GM18861 (cell line): ENCODE measurements around the gene PTPRG.
"Not testable (repeated sequence)": the region's sequence is repeated elsewhere in the genome, so short reads cannot be mapped to it uniquely, and the experiment has no call there.

Source experiments
- ATAC-seq: cut with Tn5 transposase; IDR thresholded peaks from one replicate; pipeline ENCODE4 v1.9.1; 2021; ENCODE audit not compliant: unreplicated experiment

PTPRG gene

DNA sequence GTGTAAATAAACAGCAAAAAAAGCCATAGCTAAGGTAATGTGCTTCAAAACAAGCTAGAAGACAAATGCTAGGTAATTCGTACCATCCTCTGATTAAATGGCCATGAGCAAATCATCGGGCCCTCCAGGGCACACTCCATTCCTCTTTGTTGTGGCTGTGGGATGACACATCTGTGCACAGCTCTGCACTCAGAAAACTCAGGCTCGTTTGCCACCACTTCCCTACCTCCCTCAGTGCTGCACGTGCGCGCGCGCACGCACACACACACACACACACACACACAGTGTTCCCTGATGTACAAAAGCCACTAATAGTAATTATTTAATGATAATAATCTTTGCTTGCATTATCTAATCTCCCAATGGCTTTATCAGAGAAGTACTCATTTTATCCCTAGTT lies 475.4 kb downstream of the PTPRG start:
- no peak for ATAC-seq

- not testable (repeated sequence) for ATAC-seq
Measured at GRCh38 chr3:62038798-62039197, 477.4 kb downstream of the PTPRG start.

DNA sequence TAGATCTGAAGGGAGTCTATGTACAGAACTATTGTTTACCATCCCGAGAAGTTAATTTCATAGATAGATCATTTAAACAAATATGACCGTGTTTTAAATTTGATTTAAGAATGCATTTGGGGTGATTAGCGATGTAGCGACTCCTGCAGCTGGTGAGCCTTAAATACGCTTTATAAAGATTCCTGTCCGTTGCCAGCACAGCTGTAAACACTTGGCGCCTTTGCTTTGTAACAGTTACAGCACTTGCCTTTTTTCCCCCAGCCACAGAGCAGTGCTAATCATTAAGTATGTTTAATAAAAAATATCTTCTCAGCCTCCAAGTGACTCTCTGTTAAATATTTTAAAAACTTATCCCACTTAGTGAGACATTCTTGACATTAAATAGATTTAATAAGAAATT lies 478.2 kb downstream of the PTPRG start:
- no peak for ATAC-seq

- ATAC-seq: no peak
Measured at GRCh38 chr3:62041681-62042080, 480.3 kb downstream of the PTPRG start.

DNA sequence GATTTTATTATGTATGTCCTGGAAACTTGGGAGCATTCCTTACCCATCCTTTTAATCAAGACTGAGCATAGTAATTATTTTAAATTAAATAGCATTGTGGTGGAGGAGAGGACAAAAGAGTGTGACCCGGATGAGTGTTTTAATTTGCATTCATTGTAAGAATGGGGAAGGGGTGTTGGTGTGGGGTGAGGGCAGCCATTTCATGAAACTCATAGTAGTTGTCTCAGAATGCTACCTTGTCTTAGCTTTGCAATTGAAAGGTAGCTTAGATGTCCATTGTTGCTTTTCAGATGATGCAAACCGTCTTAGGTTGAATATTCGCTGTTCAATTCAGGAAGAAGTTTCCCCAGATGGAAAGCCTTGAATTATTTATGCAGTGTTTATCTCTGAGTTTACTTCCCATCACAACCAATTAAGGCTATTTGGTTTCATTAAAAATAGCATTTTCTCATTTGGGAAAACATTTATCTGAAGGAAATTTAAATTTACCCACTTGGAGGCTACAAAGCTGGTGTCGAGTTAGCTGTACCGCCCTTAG lies 483.6 kb downstream of the PTPRG start:
- no peak for ATAC-seq

- no peak for ATAC-seq
Measured at GRCh38 chr3:62046326-62046725, 485.0 kb downstream of the PTPRG start.

- no peak for ATAC-seq
Measured at GRCh38 chr3:62048577-62048976, 487.2 kb downstream of the PTPRG start.

- no peak for ATAC-seq
Measured at GRCh38 chr3:62049033-62049432, 487.7 kb downstream of the PTPRG start.

GRCh38 chr3:62051506-62051905 lies 490.1 kb downstream of the PTPRG start:
- ATAC-seq: no peak

DNA sequence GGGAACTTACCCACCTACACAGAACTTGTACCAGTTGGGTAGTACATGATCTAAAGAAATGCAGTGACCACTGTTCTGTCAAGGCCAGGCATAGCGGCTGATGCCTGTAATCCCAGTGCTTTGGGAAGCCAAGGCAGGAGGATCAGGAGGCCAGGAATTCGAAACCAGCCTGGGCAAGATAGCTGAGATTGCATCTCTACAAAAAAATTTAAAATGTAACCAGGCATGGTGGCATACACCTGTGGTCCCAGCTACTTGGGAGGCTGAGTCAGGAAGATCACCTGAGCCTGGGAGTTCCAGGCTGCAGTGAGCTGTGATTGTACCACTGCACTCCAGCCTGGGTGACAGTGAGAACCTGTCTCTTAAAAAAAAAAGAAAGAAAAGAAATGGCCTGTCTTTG lies 491.0 kb downstream of the PTPRG start:
- no peak for ATAC-seq

GRCh38 chr3:62056658-62057057 lies 495.3 kb downstream of the PTPRG start:
- no peak for ATAC-seq

DNA sequence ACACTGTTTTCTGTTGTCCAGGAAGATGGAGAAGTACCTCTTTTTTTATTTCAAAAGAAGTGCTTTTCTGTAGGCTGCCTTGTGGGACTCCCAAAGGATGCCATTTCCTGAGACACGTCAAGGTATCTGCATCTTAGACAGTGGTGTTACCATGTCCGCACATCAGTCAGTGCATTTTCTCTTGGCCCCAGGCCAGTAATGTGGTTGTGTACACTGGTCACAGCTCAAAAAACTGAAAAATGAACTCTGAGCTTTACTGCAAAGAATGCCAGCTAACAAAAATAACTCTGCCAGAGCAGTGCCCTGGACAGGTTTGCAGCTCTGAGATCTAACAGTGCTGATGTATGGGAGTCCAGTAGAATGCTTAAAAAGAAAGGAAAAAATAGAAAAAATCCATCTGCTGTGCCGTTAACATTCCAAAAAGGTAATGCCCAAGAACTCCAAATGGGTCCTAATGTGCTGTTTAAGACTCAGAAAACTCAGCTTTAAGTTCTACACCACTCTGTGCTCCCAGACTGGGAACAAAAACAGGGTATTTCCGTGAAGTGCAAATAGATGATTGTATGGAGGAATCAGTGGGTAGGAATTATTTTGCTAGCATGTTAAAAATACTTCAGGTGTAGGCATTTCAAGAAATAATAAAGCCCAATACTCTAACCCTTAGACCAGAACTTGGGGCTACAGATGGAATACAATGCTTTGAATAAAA lies 496.1 kb downstream of the PTPRG start:
- ATAC-seq: no peak

DNA sequence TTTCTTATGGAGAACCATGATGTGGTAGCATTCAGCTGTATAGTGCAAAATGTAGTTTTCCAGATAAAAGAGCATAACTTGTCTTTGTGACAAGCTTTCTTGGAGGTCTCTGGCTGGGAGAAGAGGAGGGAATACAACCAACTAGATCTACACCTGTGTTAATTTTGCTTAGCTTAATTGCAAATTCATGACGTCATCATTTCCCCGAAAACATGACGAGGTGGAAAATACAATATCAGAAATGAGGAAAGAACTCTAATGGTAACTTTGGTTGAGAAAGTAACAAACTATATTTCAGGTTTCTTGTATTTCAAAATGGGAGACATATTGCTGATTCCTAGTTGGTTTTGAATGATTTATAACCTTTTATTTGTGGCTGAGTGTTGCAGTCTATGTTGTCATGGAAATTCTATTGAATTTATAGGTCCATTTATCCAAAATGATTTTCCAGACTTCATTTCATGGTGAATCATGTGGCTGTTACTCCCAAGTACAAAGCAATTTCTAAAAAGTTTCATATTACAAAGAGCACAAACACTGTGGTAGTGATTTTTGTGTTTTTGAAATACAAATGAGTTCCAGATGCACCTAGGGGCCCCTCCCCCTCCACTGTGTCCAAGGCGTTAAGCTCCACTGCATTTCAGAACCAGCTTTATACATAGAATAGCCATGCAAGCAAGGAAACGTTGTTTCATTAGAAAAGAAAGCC lies 504.8 kb downstream of the PTPRG start:
- ATAC-seq: no peak

GRCh38 chr3:62068337-62068736 lies 507.0 kb downstream of the PTPRG start:
- ATAC-seq: no peak

DNA sequence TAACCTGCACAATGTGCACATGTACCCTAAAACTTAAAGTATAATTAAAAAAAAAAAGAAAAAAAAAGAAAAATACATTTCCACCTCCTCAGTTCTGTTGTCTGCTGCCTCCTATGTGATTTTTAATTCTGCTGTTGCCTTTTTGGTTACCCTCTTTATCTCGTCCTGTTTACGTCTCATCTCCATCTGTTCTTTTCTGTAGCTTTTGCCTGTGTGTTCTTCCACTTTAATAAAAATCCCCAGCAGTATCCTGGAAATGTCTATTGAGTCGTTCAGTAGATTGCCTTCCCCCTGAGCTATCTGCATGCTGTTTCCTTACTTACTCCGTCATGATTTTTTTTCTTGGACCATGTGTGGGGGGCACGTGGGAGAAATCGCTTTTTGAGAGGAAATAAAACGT lies 509.5 kb downstream of the PTPRG start:
- no peak for ATAC-seq

GRCh38 chr3:62073038-62073437 lies 511.7 kb downstream of the PTPRG start:
- no peak for ATAC-seq

GRCh38 chr3:62084558-62084957 lies 523.2 kb downstream of the PTPRG start:
- no peak for ATAC-seq

- no peak for ATAC-seq
Measured at GRCh38 chr3:62088472-62089104, 527.2 kb downstream of the PTPRG start.

DNA sequence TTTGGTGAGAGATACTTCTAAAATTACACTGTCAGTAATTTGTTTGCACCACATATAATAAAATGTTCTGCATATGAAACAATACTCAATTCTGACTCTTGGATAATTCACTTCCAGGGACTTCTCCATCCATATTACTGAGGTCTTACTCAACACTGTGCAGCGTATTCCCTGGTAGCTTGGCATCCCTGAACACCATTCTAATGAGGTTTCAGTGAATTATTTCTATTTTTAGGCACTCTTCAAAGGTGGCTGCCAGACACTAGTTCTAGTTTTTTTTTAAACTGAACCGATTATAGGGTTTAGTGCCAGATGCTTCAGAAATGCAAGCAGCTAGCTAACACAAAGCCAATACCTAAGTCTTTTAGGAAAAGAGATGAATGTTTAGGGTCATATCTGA lies 528.7 kb downstream of the PTPRG start:
- ATAC-seq: no peak

- no peak for ATAC-seq
Measured at GRCh38 chr3:62090519-62090918, 529.1 kb downstream of the PTPRG start.

DNA sequence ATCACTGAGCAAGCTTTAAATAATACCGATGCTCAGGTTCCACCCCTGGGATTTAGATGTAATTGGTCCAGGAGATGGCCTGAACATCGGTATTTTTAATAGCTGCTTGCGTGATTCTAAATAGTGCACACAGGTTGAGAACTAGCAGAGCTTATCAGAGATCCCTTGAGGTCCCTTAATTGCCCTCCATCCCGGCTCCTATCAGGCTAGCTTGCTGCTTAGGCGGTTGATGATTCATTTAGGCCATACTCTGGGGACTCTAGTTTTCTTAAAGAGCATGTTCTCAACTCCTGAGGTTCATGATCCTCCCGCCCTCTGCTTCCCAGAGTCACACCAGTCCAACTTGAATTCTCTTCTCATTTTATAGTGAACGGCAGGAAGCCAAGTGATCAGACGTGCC lies 531.7 kb downstream of the PTPRG start:
- ATAC-seq: no peak

GRCh38 chr3:62094461-62094860 lies 533.1 kb downstream of the PTPRG start:
- ATAC-seq: no peak
